HG02678 (cell line): ENCODE results near the gene CLRN2.
"Not testable (repeated sequence)": the region's sequence is repeated elsewhere in the genome, so short reads cannot be mapped to it uniquely, and the experiment has no call there.

Experiments
- ATAC-seq: cut with Tn5 transposase; IDR thresholded peaks from one replicate; pipeline ENCODE4 v1.9.1; 2021; ENCODE audit warnings: mild to moderate bottlenecking, moderate library complexity; ENCODE audit not compliant: unreplicated experiment

The CLRN2 gene

GRCh38 chr4:17502756-17503155 lies 12.2 kb upstream of the CLRN2 start:
- no peak for ATAC-seq

- no peak for ATAC-seq
Observed at GRCh38 chr4:17504081-17504480, 10.9 kb upstream of the CLRN2 start.

DNA sequence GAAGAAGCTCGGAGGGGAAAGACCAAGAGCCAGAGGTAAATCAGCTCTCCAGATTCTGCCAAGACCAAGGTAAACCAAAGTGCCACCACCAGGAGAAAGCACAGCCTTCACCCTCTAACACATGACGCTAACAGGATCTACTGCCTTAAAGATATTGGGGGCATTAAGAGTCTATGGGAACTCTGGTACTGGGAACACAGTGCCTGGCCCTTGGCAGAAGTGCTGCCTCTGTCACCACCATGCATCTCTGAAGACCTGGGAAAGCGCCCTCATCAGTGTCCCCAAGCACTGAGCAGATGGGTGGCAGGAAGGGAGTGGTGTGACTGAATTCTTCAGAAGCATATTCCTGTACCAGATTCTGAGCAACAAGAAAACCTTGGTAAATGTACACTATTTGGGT lies 4.4 kb upstream of the CLRN2 start:
- no peak for ATAC-seq

DNA sequence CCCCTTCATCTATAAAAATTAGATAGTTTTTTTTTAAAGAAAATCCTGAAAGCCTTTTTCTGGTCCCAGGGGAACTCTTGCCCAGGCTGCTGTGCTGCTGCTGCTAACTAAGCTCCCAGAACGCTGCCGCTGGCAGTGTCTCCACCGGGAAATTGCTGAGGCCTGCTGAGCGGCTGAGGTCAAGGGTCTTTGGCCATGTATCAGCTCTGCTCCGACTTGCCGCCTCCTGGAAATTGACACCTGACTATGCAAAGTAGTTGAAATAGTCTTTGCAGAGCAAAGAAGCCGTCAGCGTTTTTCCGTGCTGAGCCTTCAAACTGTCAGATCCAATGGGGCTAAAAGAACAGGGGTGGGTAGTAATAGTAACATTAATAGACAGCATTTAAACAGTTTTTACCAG lies 3.9 kb upstream of the CLRN2 start:
- ATAC-seq: no peak

- ATAC-seq: peak; percentile 54
Observed at GRCh38 chr4:17511509-17511949, 3.4 kb upstream of the CLRN2 start.

GRCh38 chr4:17511950-17512795 lies 2.8 kb upstream of the CLRN2 start, which contains the start of gene QDPR:
QDPR (minus strand) TSS chr4:17512090; CDS start chr4:17512054, 36 bp downstream.
- ATAC-seq: peak; percentile 97

DNA sequence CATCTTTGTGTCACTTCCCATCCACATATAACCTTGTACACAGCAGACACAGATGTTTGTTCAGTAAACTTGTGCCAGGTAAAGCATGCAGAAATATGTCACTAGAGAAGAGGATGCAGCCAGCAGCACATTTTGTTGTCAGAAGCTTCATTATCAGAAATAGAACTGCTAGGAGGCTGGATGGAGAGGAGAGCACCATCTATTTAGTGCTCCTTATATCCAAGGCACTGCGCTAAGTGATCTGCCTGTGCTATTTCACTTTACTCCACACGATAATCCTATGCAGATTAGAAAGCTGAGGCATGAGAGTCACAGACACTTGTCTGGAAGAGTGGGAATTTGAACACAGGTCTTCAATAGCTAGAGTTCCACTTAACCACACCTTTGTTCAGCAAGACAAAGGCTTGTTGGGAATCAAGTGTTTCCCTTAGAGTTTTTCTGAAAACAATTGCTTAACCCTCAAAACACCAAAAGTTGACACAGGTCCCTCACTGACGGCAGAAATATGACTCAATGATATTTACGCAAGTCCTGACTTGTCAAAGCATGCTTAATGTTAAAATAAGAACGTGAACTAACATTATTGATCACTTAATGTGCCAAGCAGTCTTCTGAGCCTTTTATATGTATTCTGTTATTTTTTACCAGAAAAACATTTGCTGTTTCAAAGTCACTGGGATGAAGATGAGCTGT lies 1.8 kb upstream of the CLRN2 start:
- ATAC-seq: no peak

DNA sequence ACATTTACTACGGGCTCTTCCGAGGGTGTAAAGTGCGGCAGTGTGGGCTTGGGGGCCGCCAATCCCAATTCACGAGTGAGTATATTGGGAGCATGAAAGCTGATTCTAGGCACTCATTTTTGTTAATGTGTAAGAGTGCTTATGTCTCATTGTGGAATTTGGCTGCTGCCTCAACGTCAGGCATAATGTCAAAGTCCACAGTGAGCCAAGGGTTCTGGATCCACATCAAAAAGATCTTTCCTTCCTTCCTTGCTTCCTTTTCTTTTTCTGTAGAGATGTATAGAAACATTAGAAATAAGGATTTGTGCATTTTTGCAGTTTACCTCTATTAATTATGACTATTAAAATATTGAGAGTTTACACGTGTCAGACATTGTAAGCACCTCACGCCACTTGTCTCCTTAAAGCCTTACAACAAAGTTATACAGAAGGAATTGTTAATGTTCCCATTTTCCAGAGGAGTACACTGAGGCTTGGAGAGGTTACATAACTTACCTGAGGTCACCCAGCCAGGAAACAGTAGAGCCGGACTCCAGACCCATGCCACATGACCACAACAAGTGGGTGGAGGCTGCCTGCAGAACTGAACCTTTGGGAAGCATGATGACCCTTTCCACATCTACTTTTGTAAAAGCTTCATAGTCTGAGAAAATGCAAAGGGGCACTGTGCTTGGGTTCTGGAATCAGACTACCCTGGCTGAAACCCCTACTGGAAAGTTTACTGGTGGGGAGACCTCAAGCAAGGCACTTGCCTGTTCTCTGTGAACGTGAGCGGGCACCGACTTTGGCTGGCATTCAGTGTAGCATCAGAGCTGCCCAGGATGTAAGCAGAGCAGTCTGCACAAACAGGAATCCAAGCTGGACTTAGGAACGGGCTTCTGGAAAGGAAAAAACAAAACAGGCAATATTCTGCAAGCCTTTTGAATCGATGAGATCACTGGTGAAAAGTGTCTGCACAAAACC lies 761 bp downstream of the CLRN2 start:
- no peak for ATAC-seq

DNA sequence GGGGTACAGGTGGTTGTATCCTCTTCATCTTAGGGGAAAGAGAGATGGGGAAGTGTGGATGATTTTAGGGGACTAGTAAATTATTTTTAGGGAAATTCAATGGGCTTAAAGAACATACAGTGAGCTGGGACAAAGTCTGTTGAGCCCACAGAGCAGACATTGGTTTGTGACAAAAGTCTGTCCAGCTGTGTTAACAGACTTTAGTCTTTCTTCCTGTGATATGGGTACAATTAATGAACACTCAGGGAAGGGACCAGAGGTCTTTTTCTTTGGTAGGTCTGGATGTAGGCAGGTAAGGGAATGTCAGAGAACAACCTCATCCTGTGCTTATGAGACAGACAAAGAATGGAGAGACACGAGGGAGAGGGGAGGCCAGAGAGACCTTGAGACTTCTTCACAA lies 2.0 kb downstream of the CLRN2 start:
- no peak for ATAC-seq

DNA sequence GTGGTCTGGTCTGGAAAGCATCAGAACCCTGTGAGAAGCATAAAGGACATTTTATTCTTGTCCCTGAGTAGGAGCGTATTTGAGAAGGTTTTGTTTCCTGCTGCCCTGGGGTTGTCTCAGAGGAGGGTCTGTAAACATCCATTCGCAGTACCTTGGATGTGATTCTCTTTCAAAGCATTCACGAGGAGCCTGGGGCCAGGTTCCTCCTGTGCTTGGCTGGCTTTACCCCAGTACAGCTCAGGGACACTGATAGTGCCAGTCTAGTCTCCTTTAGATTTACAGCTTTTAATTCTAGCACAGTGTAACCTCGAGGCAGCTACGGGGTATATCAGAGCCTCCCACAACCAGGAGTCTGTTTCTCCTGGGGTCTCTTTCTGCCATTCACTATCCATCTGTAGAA lies 2.7 kb downstream of the CLRN2 start:
- no peak for ATAC-seq

DNA sequence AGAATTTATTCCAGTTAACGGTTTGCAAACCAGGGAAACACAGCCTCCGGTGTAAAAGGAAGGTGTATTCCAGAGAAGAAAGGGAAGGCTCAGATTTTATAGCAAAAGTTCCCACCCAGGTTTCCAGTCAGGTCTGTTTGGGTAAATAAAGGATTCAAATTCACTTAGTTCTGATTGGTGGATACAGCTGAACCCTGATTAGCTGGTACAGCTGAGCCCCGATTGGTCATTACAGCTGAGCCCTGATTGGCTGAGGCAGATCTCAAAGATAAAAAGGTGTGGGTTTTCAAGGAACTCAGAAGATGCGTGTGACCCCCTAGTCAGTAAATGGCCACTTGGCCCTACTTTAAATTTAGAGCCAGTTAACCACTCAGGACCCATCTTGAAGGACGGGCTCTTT lies 6.6 kb downstream of the CLRN2 start:
- ATAC-seq: no peak

DNA sequence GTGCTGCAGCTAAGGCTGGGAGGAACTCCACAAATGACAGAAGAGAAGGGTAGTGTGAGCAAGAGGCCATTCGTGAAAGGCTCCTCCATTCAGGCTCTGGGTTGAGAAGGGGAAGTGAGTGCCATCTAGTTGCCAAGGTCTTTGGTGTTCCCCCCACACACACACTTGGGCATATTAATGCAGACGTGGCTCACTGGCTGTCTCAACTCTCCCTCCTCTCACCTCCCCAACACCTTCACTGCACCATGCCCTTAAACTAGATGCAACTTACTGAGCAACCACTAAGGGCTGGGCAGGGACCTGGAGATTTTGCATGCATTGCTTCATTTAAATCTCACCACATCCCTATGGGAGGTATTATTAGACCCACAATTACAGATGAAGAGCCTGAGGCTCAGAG lies 8.7 kb downstream of the CLRN2 start:
- ATAC-seq: no peak

DNA sequence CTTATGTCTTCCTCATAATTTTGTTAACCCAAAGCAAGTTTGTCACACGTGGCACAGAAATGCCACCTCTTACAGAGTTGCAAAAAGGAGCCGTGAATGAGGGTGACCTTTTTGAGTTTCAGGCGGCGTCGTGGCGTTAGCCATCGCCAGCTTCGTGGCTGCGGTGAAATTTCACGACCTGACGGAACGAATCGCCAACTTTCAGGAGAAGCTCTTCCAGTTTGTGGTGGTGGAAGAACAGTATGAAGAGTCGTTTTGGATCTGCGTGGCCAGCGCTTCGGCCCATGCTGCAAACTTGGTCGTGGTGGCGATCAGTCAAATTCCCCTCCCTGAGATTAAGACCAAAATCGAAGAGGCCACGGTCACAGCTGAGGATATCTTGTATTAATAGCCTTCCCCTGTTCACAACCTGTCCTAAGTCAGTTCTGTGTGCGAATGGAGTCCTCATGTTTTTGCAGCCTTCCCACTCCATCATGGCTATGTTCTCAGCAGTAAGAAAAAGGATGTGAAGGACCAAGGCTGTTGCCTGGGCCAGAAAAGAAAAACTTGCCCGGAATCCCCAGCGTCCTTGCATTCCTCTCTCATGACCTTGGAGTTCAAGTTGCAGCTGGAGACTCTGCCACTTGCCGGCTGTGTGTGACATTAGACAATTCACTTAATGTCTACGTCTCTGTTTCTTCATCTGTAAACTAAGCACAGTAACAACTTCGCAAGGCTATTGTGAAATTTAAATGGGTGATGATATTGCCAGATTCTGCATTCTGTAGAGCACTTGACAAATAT lies 11.9 kb downstream of the CLRN2 start:
- no peak for ATAC-seq

GRCh38 chr4:17528551-17529165 lies 13.7 kb downstream of the CLRN2 start:
- no peak for ATAC-seq

DNA sequence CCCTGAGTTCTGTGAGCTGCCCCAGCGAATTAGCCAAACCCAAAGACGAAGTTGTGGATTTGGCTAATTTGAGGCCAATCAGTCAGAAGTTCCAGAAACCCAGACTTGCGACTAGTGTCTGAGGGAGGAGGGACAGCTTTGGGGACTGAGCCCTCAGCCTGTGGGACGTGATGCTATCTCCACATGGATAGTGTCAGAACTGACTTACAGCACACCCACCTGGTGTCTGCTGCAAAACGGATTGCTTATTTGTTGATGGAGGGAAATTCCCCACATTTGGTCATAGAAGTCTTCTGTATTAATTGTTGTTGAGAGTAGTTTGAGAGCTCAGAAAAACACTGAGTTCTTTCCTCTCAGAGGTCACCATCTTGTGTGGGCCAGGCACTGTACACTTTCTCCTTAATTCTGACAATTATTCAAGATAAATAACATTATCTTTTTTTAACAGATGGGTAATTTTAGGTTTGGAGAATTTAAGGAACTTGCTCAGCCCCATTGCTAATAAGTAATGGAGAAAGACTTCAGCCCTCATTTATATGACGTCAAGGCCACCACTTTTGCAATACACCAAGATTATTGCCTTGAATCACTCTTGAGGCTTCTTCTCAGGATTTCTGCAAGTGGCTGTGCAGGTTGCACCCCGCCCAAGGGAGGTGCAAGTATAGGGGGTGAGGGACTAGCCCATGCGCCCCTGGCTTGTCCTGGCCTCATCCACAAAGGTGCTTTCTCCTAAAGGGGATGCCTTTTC lies 16.7 kb downstream of the CLRN2 start:
- ATAC-seq: no peak

DNA sequence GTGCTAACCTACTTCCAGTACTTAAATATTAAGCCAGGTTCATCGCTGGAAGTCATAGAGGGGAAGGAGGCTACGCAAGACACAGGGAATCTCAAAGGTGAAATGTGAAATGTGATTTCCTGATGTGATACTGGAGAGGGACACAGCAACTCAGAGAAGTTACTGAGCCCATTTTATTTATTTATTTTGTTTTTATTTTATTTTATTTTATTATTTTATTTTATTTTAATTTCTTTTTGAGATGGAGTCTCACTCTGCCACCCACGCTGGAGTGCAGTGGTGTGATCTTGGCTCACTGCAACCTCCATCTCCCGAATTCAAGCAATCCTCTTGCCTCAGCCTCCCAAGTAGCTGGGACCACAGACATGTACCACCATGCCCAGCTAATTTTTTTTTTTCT lies 19.7 kb downstream of the CLRN2 start:
- no peak for ATAC-seq

- ATAC-seq: no peak
Observed at GRCh38 chr4:17535242-17535641, 20.3 kb downstream of the CLRN2 start.

DNA sequence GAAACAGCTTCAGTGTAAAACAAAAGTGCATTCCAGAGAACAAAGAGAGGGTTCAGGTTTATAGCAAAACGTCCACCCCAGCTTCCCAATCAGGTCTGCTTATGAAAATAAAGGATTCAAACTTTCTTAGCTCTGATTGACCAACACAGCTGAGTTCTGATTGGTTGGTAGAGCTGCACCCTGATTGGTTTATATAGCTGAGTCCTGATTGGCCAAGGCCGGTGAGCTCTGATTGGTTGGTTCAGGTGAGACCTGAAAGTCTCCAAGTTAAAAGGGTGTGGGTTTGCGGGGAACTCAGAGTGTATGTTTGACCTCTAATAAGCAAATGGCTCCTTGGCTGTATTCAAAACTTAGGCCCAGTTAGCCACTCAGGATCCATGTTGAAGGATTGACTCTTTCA lies 20.9 kb downstream of the CLRN2 start:
- ATAC-seq: no peak

DNA sequence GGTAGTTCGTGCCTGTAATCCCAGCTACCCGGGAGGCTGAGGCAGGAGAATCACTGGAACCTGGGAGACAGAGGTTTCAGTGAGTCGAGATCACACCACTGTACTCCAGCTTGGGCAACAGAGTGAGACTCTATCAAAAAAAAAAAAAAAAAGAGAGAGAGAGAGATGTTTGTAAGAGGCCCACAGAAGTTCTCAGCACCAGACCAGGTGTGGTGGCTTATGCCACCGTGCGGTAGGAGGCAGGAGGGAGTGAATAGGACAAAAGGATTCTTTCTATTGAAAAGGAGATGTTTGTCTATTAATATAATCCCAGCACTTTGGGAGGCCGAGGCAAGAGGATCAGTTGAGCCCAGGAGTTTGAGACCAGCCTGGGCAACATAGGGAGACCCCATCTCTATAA lies 22.1 kb downstream of the CLRN2 start:
- not testable (repeated sequence) for ATAC-seq
